Lower lobe of right lung (tissue), 2 donors: ENCODE data around the gene HNRNPK. TPM values are rescaled to one million over a fixed set of nuclear protein-coding genes. Genes with fewer than 3 reads are reported as not detected.
A peak's percentile ranks its signal among the peaks of the same experiment; 100 is the strongest.
"Not testable (repeated sequence)": the region's sequence is repeated elsewhere in the genome, so short reads cannot be mapped to it uniquely, and the experiment has no call there.

ENCODE experiments used
- ATAC-seq, 2 donors: fragments of 200-7000 bp; cut with Tn5 transposase; one replicate each; pipeline ENCODE4 v1.9.1; 2020 to 2022; ENCODE audit warnings: mild to moderate bottlenecking in 2 of 2, moderate library complexity in 2 of 2
- DNase-seq: peaks from one replicate; pipeline ENCODE4 v3.0.0-alpha.2; 2020
- H3K27ac ChIP-seq: fragments of 200-600 bp; one replicate; pipeline ENCODE4 v1.8.0; 2022
- H3K27me3 ChIP-seq: fragments of 200-600 bp; one replicate; pipeline ENCODE4 v1.8.0; 2022; ENCODE audit warnings: low read depth
- H3K36me3 ChIP-seq: fragments of 200-600 bp; one replicate; pipeline ENCODE4 v1.8.0; 2022; ENCODE audit warnings: mild to moderate bottlenecking
- H3K4me1 ChIP-seq: fragments of 200-600 bp; one replicate; pipeline ENCODE4 v1.8.0; 2022
- H3K4me3 ChIP-seq: fragments of 200-600 bp; one replicate; pipeline ENCODE4 v1.8.0; 2022; ENCODE audit warnings: mild to moderate bottlenecking
- H3K9me3 ChIP-seq: fragments of 200-600 bp; one replicate; pipeline ENCODE4 v1.8.0; 2022
- intact Hi-C: fragments of 100-400 bp; cut with DNase I; formaldehyde crosslinking; loops from one replicate; pipeline ENCODE4 v1.11.0; 2022
- total RNA-seq: library from RNA; stranded (reverse); fragmentation: NEBNext Ultra II Directional; extraction: Animal tissue kit (Norgen Biotek cat#: 25700); gene quantifications from one replicate; pipeline ENCODE4 v1.2.1, GENCODE V29; 2021
- TF ChIP-seq, protein P1 (sequence below): fragments of 200-600 bp; IDR thresholded peaks from one replicate; pipeline ENCODE4 v1.8.0; 2022; ENCODE audit warnings: antibody characterized with exemption, mild to moderate bottlenecking
- donor health status: DM: no; HTN: yes; CAD: no; lungs with severe emphysema.

Gene HNRNPK
- total RNA-seq, 1 donor from 2014 or later: 390 TPM

DNA sequence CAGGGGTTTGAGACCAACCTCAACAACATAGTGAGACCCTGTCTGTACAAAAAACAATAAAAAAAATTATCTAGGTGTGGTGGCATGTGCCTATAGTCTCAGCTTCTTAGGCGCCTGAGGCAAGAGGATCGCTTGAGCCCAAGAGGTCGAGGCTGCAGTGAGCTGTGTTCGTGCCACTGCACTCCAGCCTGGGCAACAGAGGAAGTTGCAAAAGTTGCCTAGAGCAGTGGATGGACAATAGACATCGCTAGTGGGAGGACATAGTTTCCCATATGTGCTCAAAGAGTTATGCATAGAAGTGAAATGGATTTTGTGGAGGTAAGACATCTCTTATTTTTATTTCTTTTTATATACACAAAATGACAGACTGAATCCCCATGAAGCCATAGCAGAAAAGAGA, 19.0 kb downstream of the HNRNPK start:
- intact Hi-C loops: no loop called here

DNA sequence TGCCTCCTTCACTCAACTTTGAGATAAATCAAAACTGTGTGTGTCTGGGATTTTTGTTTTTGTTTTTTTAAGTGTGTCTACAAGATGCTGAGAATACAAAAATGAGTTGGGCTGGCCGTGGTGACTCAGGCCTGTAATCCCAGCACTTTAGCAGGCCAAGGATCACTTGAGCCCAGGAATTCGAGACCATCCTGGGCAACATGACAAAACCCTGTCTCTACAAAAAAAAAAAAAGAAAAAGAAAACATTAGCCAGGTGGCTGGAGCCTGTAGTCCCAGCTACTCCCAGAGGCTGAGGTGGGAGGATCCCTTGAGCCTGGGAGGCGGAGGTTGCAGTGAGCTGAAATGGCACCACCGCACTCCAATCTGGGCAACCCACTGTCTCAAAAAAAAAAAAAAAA, 21.0 kb downstream of the HNRNPK start:
- no peak for DNase-seq
- ATAC-seq: no peak
- H3K27ac ChIP-seq: no peak overlapping the region

More for the DNA sequence above, 19.0 kb downstream of the HNRNPK start:
- no peak for DNase-seq
- H3K4me3 ChIP-seq: no peak overlapping the region
- H3K27me3 ChIP-seq: no peaks in the 10 kb centered on the region
- TF ChIP-seq, protein P1, sequence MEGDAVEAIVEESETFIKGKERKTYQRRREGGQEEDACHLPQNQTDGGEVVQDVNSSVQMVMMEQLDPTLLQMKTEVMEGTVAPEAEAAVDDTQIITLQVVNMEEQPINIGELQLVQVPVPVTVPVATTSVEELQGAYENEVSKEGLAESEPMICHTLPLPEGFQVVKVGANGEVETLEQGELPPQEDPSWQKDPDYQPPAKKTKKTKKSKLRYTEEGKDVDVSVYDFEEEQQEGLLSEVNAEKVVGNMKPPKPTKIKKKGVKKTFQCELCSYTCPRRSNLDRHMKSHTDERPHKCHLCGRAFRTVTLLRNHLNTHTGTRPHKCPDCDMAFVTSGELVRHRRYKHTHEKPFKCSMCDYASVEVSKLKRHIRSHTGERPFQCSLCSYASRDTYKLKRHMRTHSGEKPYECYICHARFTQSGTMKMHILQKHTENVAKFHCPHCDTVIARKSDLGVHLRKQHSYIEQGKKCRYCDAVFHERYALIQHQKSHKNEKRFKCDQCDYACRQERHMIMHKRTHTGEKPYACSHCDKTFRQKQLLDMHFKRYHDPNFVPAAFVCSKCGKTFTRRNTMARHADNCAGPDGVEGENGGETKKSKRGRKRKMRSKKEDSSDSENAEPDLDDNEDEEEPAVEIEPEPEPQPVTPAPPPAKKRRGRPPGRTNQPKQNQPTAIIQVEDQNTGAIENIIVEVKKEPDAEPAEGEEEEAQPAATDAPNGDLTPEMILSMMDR: no peak
- no peaks in the 10 kb centered on the region for H3K9me3 ChIP-seq
- no peak overlapping the region for H3K27ac ChIP-seq
- no peak for ATAC-seq
- peaks cover 2% of the 10 kb centered on the region for H3K36me3 ChIP-seq
- H3K4me1 ChIP-seq: peaks cover 9% of the 10 kb centered on the region

DNA sequence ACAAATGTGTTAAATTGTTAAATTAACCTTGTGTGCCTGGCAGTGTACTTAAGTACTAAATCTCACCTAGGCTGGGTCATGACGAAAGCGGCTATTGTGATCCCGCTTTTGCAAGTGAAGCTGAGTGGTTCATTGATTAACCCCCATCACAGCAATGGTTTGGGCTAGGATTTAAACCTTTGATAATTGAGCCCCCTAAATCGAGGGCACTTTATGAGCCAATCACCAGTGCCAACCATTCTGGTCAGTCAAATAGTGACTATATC, 22.8 kb downstream of the HNRNPK start:
- no peak for DNase-seq
- peaks cover 23% of the 10 kb centered on the region for H3K36me3 ChIP-seq
- TF ChIP-seq, protein P1: no peak

More for the DNA sequence above, 21.0 kb downstream of the HNRNPK start:
- intact Hi-C loops: no loop called here
- H3K9me3 ChIP-seq: no peaks in the 10 kb centered on the region
- H3K4me3 ChIP-seq: no peak overlapping the region
- TF ChIP-seq, protein P1: no peak
- H3K36me3 ChIP-seq: peaks cover 4% of the 10 kb centered on the region
- H3K4me1 ChIP-seq: peaks cover 18% of the 10 kb centered on the region
- H3K27me3 ChIP-seq: no peaks in the 10 kb centered on the region

DNA sequence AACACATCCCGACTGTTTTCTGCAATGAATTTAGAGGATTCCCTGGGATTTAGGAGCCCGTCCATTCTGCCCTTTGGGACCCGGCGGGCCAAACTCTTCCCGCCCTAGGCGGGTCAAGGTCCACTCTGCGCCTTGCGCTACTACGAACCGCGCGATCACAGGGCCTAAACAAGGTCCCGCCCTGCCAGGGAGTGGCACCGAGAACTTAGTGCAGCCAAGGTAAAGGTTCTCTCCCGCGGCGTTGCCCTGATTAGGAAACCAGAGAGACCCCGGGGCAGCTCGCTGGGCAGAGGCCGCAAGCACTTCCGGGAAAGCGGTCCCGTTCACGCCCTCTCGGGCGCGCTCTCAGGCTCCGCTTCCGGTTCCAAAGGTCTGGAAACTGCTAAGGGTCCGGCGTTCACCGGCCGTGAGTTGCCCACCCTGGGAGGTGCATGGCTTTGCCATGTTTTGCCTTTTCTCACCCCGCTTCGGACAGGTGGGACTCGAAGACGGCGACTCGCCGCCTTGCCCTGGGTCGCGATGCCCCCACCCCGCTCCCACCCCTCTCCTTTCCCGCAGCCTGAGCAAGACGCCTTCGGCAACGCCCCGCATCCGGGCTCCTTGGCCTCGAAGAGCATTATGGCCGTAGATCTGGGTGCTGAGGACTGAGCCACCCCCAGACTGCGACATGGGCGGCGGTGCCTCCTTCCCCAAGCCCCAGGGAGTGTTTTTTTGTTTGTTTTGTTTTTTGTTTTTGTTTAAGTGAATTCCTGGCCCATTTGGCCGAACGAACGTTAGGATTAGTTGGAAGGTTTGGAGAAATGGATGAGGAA, 23.4 kb downstream of the HNRNPK start:
- Histone ChIP-seq H3K27ac (peak overlapping the region; percentile 95), H3K36me3 (peaks cover 28% of the 10 kb centered on the region), H3K27me3 (no peaks in the 10 kb centered on the region), H3K4me1 (peaks cover 18% of the 10 kb centered on the region), H3K4me3 (peak overlapping the region; percentile 77), H3K9me3 (no peaks in the 10 kb centered on the region)
- TF ChIP-seq, protein P1: no peak
- intact Hi-C loops: no loop called here
- ATAC-seq: peak; percentile 95 to 97
- peak; percentile 91 for DNase-seq

More for the DNA sequence above, 22.8 kb downstream of the HNRNPK start:
- H3K9me3 ChIP-seq: no peaks in the 10 kb centered on the region
- H3K4me3 ChIP-seq: peak overlapping the region; percentile 77
- intact Hi-C loops: no loop called here
- H3K4me1 ChIP-seq: peaks cover 18% of the 10 kb centered on the region
- peak overlapping the region; percentile 95 for H3K27ac ChIP-seq
- peak in 1 of 2 donors; percentile 13 for ATAC-seq
- no peaks in the 10 kb centered on the region for H3K27me3 ChIP-seq

DNA sequence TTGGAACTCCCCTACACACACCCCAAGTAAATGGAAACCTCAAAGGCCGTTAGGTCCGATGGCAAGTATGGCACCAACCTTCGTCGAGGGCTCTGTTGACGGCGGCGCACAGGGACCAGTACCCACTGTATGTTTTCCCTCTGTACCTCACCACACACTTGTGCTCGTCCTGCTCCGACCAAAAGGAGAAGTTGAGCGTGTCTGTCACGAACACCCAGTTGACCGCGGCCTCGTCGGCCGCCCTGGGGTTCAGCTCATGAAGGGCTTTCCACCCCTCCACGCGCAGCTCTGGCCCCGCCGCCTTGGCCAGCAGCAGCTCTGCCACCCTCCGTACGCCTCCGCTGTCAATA, 24.0 kb downstream of the HNRNPK start:
- peaks cover 34% of the 10 kb centered on the region for H3K36me3 ChIP-seq
- H3K27me3 ChIP-seq: no peaks in the 10 kb centered on the region
- TF ChIP-seq, protein P1: no peak
- peak overlapping the region; percentile 77 for H3K4me3 ChIP-seq
- intact Hi-C loops: no loop called here
- no peaks in the 10 kb centered on the region for H3K9me3 ChIP-seq
- H3K27ac ChIP-seq: peak overlapping the region; percentile 95
- peaks cover 18% of the 10 kb centered on the region for H3K4me1 ChIP-seq
- DNase-seq: peak; percentile 77
- peak; percentile 74 to 86 for ATAC-seq

DNA sequence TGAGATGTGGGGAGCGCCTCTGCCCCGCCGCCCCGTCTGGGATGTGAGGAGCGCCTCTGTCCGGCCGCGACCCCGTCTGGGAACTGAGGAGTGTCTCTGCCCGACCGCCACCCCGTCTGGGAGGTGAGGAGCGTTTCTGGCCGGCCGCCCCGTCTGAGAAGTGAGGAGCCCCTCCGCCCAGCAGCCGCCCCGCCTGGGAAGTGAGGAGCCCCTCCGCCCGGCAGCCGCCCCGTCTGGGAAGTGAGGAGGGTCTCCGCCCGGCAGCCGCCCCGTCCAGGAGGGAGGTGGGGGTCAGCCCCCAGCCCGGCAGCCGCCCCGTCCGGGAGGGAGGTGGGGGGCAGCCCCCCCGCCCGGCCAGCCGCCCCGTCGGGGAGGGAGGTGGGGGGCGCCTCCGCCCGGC, 31.9 kb downstream of the HNRNPK start:
- DNase-seq, H3K4me1 ChIP-seq, H3K27ac ChIP-seq, ATAC-seq, intact Hi-C loops, H3K9me3 ChIP-seq, H3K4me3 ChIP-seq, H3K27me3 ChIP-seq: not testable (repeated sequence)
- H3K36me3 ChIP-seq: peaks cover 54% of the 10 kb centered on the region
